Progenitor cell of endocrine pancreas (in vitro differentiated cells): ENCODE measurements around the gene OR1A2. TPM values are rescaled to one million over a fixed set of nuclear protein-coding genes. Genes with fewer than 3 reads are reported as not detected.
"Not testable (repeated sequence)": the region's sequence is repeated elsewhere in the genome, so short reads cannot be mapped to it uniquely, and the experiment has no call there.

Source experiments
- DNase-seq: peaks from one replicate; pipeline ENCODE4 v3.0.0; 2021; ENCODE audit warnings: low spot score; ENCODE audit not compliant: unreplicated experiment
- H3K27ac Mint-ChIP-seq: 2 replicates; pipeline ENCODE4 v1.8.0; 2021; ENCODE audit warnings: mild to moderate bottlenecking, moderate library complexity, mixed read lengths
- H3K27me3 Mint-ChIP-seq: 2 replicates; pipeline ENCODE4 v1.8.0; 2021; ENCODE audit warnings: mixed read lengths
- H3K36me3 Mint-ChIP-seq: 2 replicates; pipeline ENCODE4 v1.8.0; 2022; ENCODE audit warnings: mixed read lengths; ENCODE audit not compliant: insufficient read depth
- H3K4me1 Mint-ChIP-seq: 2 replicates; pipeline ENCODE4 v1.8.0; 2021; ENCODE audit warnings: low read depth, mixed read lengths
- H3K4me3 Mint-ChIP-seq: 2 replicates; pipeline ENCODE4 v1.8.0; 2021; ENCODE audit warnings: low read depth, mild to moderate bottlenecking, moderate library complexity, mixed read lengths
- H3K9me3 Mint-ChIP-seq: 2 replicates; pipeline ENCODE4 v1.8.0; 2021; ENCODE audit warnings: low read depth, mixed read lengths
- CTCF ChIP-seq: fragments of 200-600 bp; sonication (generic); IDR thresholded peaks from one replicate; pipeline ENCODE4 v1.5.0; 2021; ENCODE audit warnings: antibody characterized with exemption, mild to moderate bottlenecking; ENCODE audit not compliant: unreplicated experiment
- total RNA-seq: library from RNA; stranded (reverse); gene quantifications from 2 replicates; pipeline ENCODE4 v1.2.1, GENCODE V29; 2021

Gene OR1A2
- total RNA-seq, 1 donor from 2014 or later = not detected

DNA sequence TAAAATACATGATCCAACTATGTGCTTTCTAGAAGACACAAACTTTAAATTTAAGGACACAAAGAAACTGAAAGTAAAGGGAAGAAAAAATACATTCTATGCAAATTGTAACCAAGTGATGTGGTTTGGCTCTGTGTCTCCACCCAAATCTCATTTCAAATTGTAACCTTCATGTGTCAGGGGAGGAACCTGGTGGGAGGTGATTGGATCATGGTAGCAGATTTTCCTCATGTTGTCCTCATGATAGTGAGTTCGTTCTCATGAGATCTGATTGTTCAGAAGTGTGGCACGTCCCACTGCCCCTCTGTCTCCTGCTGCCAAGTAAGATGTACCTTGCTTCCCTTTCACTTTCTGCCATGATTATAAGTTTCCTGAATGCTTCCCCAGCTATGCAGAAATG lies 25.2 kb downstream of the OR1A2 start:
- Mint-ChIP-seq H3K27ac (no peak overlapping the region), H3K4me1 (no peaks in the 10 kb centered on the region), H3K4me3 (no peak overlapping the region), H3K9me3 (peaks cover 65% of the 10 kb centered on the region), H3K36me3 (peaks cover 1% of the 10 kb centered on the region), H3K27me3 (no peaks in the 10 kb centered on the region)
- no peak for TF ChIP-seq CTCF
- DNase-seq = no peak

GRCh38 chr17:3224721-3225352 lies 27.5 kb downstream of the OR1A2 start:
- not testable (repeated sequence) for H3K27ac Mint-ChIP-seq

DNA sequence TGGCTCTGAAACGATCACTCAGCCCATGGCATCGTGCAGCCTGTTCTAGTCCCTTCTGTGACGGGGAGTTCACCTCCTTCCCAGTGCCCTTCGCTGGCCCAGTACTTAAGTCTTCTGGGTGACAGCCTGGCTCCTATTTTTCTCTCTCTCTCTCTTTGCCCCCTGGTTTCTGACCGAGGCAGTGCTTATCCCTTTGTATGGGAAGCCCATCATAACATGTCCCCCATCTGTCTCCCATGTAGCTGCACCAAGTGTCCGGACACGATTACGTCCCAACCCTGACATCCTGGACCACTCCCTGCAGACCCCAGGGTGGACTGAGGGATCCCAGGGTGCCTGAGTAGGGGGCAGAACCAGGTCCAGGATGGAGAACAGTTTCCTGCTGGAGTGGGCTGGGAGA lies 35.0 kb downstream of the OR1A2 start:
- not testable (repeated sequence) for H3K4me3 Mint-ChIP-seq

More at GRCh38 chr17:3224721-3225352, 27.5 kb downstream of the OR1A2 start:
- H3K4me3 Mint-ChIP-seq, H3K4me1 Mint-ChIP-seq, H3K27me3 Mint-ChIP-seq, H3K36me3 Mint-ChIP-seq, DNase-seq: not testable (repeated sequence)
- peaks cover 55% of the 10 kb centered on the region for H3K9me3 Mint-ChIP-seq

DNA sequence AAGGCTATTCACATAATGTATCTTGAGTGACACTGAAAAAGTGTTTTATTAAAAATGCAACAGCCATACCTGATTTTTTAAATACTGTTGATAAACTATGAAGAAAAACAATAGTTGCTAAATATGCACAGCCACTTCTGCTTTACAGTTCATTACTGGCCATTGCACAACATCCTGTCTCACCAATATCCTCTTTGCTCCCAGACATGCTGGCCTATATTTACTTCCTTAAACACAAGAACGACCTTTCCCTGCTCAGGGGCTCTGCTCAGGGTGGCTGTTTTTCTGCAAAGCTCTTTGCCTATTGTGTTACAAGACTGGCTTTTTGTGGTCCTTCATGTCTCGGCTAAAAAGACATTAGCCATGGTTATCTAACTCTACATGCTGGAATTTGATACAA lies 41.4 kb downstream of the OR1A2 start:
- not testable (repeated sequence) for H3K27me3 Mint-ChIP-seq, DNase-seq, H3K4me3 Mint-ChIP-seq, H3K36me3 Mint-ChIP-seq, H3K4me1 Mint-ChIP-seq, H3K27ac Mint-ChIP-seq, H3K9me3 Mint-ChIP-seq

More for the DNA sequence above, 35.0 kb downstream of the OR1A2 start:
- H3K27ac Mint-ChIP-seq, DNase-seq, H3K4me1 Mint-ChIP-seq, H3K36me3 Mint-ChIP-seq, H3K9me3 Mint-ChIP-seq, H3K27me3 Mint-ChIP-seq: not testable (repeated sequence)

- not testable (repeated sequence) for H3K4me3 Mint-ChIP-seq, DNase-seq, H3K27me3 Mint-ChIP-seq, H3K4me1 Mint-ChIP-seq, H3K36me3 Mint-ChIP-seq, H3K27ac Mint-ChIP-seq, H3K9me3 Mint-ChIP-seq
Measured at GRCh38 chr17:3241044-3241443, 43.7 kb downstream of the OR1A2 start.

- not testable (repeated sequence) for H3K36me3 Mint-ChIP-seq, H3K9me3 Mint-ChIP-seq, H3K4me3 Mint-ChIP-seq, H3K27me3 Mint-ChIP-seq, DNase-seq, H3K27ac Mint-ChIP-seq, H3K4me1 Mint-ChIP-seq
Measured at GRCh38 chr17:3244841-3245240, 47.5 kb downstream of the OR1A2 start.

Other genes with a start within 250 kb of the OR1A2 start
- gene OR1D5, start 133.9 kb upstream of the OR1A2 start, total RNA-seq = not detected in 2 replicates
- not detected in 2 replicates for gene OR1D2, start 93.1 kb upstream of the OR1A2 start, total RNA-seq
- gene OR1G1, start 70.0 kb upstream of the OR1A2 start, total RNA-seq = not detected in 2 replicates
- not detected in 2 replicates for gene OR1A1, start 10.1 kb downstream of the OR1A2 start, total RNA-seq
- gene OR3A1, start 100.8 kb downstream of the OR1A2 start, total RNA-seq = not detected in 2 replicates
- not detected in 2 replicates for gene OR3A2, start 188.8 kb downstream of the OR1A2 start, total RNA-seq
- not detected in 2 replicates for gene OR1E1, start 200.9 kb downstream of the OR1A2 start, total RNA-seq
- gene OR3A3, start 213.9 kb downstream of the OR1A2 start, total RNA-seq = not detected in 2 replicates
- not detected in 2 replicates for gene OR1E2, start 236.3 kb downstream of the OR1A2 start, total RNA-seq